CD4-positive, alpha-beta T cell treated with Interleukin-12 subunit alpha and Interleukin-12 subunit beta, for 1 hour (primary cell): ENCODE data around the gene ZBP1.

Source experiments
- DNase-seq: peaks from one replicate; pipeline ENCODE4 v3.0.0-alpha.2; 2020

ZBP1 gene

GRCh38 chr20:57583289-57584257 is 36.7 kb downstream of the ZBP1 start:
- DNase-seq: no peak

DNA sequence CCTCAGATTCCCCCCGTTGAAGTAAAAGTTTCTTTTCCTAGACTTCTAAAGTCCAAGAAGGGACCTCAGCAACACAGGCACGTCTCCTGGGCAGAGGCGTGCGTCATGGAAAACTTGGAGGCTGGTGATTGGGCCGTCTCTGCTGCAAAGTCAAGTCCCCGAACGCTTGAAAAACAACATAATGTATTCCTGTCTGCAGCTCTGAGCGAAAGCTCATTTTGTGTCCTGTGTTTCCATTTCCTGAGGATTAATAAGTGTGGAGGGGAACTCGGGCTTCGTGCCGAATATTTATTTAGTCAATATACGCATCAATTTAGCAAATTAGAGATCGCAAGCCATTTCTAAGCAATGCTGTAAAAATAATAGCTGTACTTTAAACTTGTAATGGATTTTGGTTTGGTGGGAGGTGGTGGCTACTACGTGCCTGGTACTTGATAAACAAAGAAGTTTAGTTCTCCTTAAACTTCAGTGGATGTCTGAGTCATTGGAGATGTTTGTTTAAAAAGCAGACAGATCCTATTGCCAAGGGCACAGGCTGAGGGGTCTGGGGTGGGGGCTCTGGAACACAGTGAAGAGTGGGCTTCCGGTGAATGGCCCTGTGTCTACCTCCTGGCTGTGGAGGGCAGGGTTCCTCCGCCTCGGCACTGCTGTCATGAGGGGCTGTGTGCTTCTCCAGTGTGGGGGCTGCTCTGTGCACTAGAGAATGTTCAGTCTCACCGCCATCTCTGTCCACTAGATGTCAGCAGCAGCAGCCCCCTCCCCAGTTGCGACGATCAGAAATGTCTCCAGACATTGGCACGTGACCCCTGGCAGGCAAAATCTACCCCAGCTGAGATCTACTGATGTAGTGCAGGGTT is 37.6 kb downstream of the ZBP1 start:
- DNase-seq: no peak

DNA sequence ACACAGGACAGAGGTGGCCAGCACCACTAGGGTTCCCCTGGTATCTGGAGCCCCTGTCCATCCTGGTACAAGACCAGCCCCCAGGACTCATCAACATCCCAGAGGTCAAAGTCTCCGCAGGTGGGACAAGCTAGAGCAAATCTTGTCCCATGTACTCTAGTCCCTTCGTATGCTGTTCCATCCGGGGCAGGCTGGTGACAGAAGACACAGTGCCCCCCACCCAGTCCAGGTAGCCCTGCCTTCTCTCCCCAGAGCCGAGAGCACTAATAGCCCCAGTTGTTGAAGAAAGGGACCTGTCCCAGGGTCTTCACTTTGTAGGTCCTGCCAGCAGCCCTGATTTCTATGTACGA is 38.2 kb downstream of the ZBP1 start:
- DNase-seq: no peak

GRCh38 chr20:57581202-57582028 is 38.8 kb downstream of the ZBP1 start:
- no peak for DNase-seq

GRCh38 chr20:57580478-57581201 is 39.6 kb downstream of the ZBP1 start:
- no peak for DNase-seq

DNA sequence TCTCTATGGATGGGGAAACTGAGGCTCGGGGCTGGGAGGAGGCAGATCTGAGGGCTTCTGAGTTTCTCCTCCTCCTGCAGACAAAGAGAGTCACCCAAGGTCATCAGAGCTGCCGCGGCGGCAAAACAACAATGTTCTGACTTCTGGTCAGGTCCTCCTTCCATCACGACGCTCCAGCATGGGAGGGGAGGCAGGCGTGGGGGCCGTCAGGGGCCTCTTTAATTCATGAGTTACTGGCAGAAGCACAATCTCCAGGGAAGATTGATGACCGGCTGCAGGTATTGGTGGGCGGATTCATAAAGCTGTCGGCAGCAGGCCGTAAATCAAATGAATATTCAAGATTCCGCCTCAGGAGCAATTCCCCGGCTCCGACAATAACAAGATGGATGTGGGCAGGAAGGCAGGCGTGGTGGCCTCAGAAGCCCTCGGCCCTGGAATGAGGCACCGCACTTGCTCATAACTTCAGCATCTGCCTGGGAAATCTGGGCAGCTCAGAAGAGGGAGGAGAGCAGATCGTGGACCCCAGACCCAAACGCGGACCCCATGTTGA is 40.3 kb downstream of the ZBP1 start:
- no peak for DNase-seq

DNA sequence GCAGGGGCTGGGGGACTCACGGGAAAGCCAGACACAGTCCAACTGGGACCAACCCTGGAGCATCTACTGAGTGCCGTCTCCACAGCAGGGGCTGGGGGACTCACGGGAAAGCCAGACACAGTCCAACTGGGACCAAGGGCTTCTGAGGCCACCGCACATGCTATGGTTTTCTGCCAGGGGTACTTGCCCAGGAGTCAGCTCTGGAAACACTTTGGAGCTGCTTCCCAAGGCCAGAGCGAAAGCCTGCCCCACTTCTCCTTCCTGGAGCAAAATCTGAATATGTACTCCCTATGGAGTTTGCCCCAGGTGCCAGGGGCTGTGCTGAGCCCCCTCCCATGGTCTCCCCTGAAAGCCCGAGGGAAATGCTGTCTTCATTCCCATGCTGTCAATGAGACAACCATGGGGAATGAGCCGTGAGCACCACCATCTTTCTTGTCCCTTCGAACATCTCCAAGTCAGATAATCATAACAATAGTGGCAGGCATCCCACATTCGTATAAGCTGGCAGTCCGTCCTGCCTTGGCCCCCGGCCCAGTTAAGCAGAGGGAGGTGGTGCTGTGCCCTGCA is 40.8 kb downstream of the ZBP1 start:
- no peak for DNase-seq

GRCh38 chr20:57578476-57579165 is 41.6 kb downstream of the ZBP1 start:
- DNase-seq: no peak

DNA sequence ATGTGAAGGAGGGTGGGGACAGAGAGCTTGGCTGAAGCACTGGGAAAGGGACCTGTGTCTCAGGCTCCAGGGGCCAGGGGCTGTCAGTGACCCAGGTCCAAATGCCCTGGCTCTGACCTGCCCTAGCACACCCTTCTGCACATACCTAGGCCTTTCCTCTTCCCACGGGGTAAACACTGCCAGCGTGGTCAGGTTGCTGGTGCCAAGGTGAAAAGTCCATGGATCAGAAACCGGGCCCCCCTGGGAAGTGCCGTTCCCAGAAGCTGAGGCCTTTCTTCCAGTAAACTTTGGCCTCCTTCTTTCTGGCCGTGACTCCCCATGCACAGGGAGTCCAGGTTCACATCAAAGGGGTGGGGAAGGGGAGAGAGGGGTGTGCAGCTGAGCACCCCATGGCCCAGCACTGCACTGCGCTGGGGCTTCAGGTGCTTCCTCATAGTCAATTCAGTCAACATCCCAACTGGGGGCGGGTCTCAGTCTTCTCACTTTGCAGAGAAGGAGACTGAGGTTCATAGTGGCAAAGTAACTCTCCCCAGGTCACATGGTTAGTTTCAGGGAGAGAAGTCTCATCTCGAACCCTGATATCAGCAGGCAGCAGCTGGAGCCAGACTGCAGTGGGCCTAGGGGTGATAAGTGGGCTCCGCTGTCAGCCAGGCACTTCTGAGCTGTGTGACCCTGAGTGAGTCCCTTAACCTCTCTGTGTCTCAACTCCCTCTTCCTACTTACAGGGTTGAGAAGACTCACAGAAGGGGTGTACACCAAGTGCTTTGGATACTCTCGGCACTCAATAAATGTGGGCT is 42.3 kb downstream of the ZBP1 start:
- DNase-seq: no peak

DNA sequence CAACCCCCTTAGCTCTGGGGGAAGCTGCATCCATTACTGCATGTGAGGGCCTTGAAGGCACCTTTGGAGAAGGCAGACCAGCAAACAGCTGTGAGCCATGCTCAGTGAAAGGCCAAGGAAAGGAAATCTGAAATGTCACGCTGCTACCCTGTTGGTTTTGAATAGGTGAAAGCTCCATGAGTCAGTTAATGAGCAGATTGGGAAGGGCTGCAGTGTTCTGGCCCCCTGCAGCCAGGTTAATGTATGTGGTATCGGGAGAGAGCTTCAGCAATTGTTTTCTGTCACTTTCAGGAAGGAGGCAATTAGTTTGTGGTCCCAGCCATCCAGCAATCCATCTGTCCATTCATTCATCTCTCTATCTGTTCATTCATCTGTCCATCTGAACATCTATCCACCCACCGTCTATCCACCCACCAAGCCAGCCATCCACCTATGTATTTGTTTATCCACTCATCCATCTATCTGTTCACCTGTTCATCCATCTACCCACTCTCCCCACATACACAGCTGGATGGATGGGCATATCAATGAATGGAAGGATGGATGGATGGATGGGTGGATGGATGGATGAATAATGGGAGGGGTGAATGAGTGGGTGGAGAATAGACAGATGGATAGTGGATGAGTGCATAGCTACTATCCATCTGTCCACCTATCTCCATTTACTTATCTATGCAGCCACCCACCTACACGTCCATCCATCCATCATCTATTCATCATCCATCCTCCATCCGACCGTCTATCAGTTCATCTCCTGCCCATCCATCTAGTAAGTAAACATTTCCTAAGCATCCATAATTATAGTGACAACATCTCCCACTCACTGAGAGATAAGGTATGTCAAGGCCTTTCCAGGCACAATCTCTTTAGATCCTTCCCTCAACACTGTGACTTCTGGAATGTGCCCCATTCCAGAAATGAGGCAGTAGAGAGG is 43.3 kb downstream of the ZBP1 start:
- no peak for DNase-seq

DNA sequence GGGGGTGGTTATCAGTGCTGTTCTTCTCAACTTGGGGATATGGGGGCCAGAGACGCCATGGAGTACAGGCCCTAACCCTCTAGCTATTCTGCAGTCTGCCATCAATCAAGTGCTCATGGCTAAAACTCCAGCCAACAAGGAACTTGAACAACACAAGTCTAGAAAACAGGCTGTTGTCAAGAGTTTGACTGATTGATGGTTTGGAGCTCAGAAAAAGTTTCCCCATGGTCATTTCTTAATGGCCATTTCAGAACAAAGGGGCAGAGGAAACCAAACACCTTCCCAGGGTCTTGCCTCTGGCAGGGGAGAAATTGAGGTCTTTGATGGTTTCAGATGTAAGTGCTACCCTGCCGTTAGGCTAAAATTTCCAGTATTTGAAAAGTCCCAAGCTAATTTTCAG is 44.2 kb downstream of the ZBP1 start:
- no peak for DNase-seq

DNA sequence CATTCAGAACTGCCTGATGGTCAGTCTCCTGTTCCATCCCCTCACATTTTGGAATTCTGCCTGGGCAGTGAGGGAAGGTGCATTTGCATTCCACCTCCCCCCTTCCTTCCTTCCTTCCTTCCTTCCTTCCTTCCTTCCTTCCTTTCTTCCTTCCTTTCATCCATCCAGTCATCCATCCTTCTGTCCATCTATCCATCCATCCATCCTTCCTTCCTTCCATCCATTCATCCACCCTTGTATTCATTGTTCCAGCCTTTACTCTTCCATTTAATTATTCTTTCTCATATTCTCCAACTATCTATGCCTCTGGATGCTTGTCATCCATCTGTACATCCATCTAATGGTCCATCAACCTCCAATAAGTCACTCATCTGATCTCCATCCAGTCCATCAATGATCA is 45.3 kb downstream of the ZBP1 start:
- DNase-seq: no peak

GRCh38 chr20:57573894-57574293 is 46.3 kb downstream of the ZBP1 start:
- DNase-seq: no peak

DNA sequence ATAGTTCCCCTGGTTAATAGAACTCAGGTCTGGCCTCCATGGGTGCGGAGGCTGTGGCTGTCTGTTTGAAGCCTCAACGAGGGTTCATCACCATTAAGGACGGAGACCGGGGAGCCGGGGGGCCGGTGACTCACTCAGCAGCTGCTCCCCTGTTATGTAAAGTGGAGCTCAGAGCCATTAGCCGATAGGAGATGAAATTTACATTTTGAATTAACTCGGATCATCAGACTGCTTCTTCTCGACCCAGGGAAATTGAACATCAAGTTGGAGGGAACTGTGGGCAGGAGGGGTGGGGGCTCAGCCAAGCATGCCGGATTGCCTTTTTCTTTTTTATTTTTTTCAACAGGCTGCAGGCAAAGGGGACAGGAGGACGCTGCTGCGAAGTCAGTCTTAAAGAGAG is 47.0 kb downstream of the ZBP1 start:
- no peak for DNase-seq

GRCh38 chr20:57571782-57572416 is 48.3 kb downstream of the ZBP1 start:
- no peak for DNase-seq

- no peak for DNase-seq
These were observed 49.3 kb downstream of the ZBP1 start for GRCh38 chr20:57570920-57571319.

- no peak for DNase-seq
These were observed 49.9 kb downstream of the ZBP1 start for GRCh38 chr20:57570145-57570850.

- no peak for DNase-seq
These were observed 51.3 kb downstream of the ZBP1 start for GRCh38 chr20:57568960-57569359.
